ENCODE data around the gene WDR46.

The WDR46 gene

GRCh38 chr6:33248932-33249731, 39.9 kb downstream of the WDR46 start:
- Histone ChIP-seq H3K4me3 (peak overlapping the region; percentile 37), H3K9me3 (no peaks in the 10 kb centered on the region), H3K4me1 (peaks cover 16% of the 10 kb centered on the region), H3K36me3 (replicated peaks) (peaks cover 3% of the 10 kb centered on the region; the same call in 1 of the 2 replicates), H3K27me3 (ENCODE audit: low read depth) (no peaks in the 10 kb centered on the region)
- DNase-seq (ENCODE audit: low spot score in 2 of 2): peak; percentile 99 to 100
- in situ Hi-C loops (cut with MboI; ENCODE audit: low sequenced_read_pairs): loop anchor here (5.0 to 10.0 kb wide), 2 partner anchors 127 to 234 kb away; no protein-coding TSS in a partner anchor

- H3K9me3 ChIP-seq: no peaks in the 10 kb centered on the region
- H3K36me3 ChIP-seq (replicated peaks): peaks cover 3% of the 10 kb centered on the region; the same call in 1 of the 2 replicates
- peak overlapping the region; percentile 31 for H3K4me3 ChIP-seq
- H3K27me3 ChIP-seq (ENCODE audit: low read depth): no peaks in the 10 kb centered on the region
- DNase-seq (ENCODE audit: low spot score in 2 of 2): peak; percentile 7 to 51
- H3K4me1 ChIP-seq: peaks cover 16% of the 10 kb centered on the region
- in situ Hi-C loops (cut with MboI; ENCODE audit: low sequenced_read_pairs): loop anchor here (5.0 to 10.0 kb wide), 2 partner anchors 126 to 234 kb away; no protein-coding TSS in a partner anchor
Observed at GRCh38 chr6:33248643-33248931, 40.5 kb downstream of the WDR46 start.

- DNase-seq (ENCODE audit: low spot score in 2 of 2): peak; percentile 85 to 96
- H3K36me3 ChIP-seq (replicated peaks): peaks cover 3% of the 10 kb centered on the region; the same call in 1 of the 2 replicates
- in situ Hi-C loops (cut with MboI; ENCODE audit: low sequenced_read_pairs): loop anchor here (5.0 to 10.0 kb wide), 2 partner anchors 126 to 233 kb away; no protein-coding TSS in a partner anchor
Observed at GRCh38 chr6:33247977-33248642, 40.9 kb downstream of the WDR46 start.

GRCh38 chr6:33243476-33243875, 45.6 kb downstream of the WDR46 start:
- in situ Hi-C loops (cut with MboI; ENCODE audit: low sequenced_read_pairs): loop anchor here (10.0 kb wide), 1 partner anchor 229 kb away; no protein-coding TSS in a partner anchor
- H3K9me3 ChIP-seq: no peaks in the 10 kb centered on the region
- DNase-seq (ENCODE audit: low spot score in 2 of 2): no peak
- H3K4me3 ChIP-seq: no peak overlapping the region
- H3K27me3 ChIP-seq (ENCODE audit: low read depth): no peaks in the 10 kb centered on the region
- no peaks in the 10 kb centered on the region for H3K36me3 ChIP-seq (replicated peaks)
- peaks cover 5% of the 10 kb centered on the region for H3K4me1 ChIP-seq

More at GRCh38 chr6:33247977-33248642, 40.9 kb downstream of the WDR46 start:
- Histone ChIP-seq H3K27me3 (ENCODE audit: low read depth) (no peaks in the 10 kb centered on the region), H3K4me1 (peaks cover 16% of the 10 kb centered on the region), H3K9me3 (no peaks in the 10 kb centered on the region), H3K4me3 (peak overlapping the region; percentile 31)

GRCh38 chr6:33241968-33242367, 47.1 kb downstream of the WDR46 start:
- Histone ChIP-seq H3K9me3 (no peaks in the 10 kb centered on the region), H3K4me3 (no peak overlapping the region), H3K27me3 (ENCODE audit: low read depth) (no peaks in the 10 kb centered on the region), H3K36me3 (replicated peaks) (no peaks in the 10 kb centered on the region), H3K4me1 (no peaks in the 10 kb centered on the region)
- no peak for DNase-seq (ENCODE audit: low spot score in 2 of 2)
- in situ Hi-C loops (cut with MboI; ENCODE audit: low sequenced_read_pairs): loop anchor here (10.0 kb wide), 1 partner anchor 227 kb away; no protein-coding TSS in a partner anchor

- H3K4me3 ChIP-seq: no peak overlapping the region
- H3K9me3 ChIP-seq: no peaks in the 10 kb centered on the region
- no peaks in the 10 kb centered on the region for H3K36me3 ChIP-seq (replicated peaks)
- H3K27me3 ChIP-seq (ENCODE audit: low read depth): no peaks in the 10 kb centered on the region
- no peak for DNase-seq (ENCODE audit: low spot score in 2 of 2)
- in situ Hi-C loops (cut with MboI; ENCODE audit: low sequenced_read_pairs): no loop called here
- H3K4me1 ChIP-seq: no peaks in the 10 kb centered on the region
Observed at GRCh38 chr6:33237741-33238140, 51.3 kb downstream of the WDR46 start.

- H3K4me1 ChIP-seq: no peaks in the 10 kb centered on the region
- in situ Hi-C loops (cut with MboI; ENCODE audit: low sequenced_read_pairs): no loop called here
Observed at GRCh38 chr6:33236852-33237251, 52.2 kb downstream of the WDR46 start.

GRCh38 chr6:33236328-33236727, 52.7 kb downstream of the WDR46 start:
- Histone ChIP-seq H3K36me3 (replicated peaks) (no peaks in the 10 kb centered on the region), H3K27me3 (ENCODE audit: low read depth) (no peaks in the 10 kb centered on the region), H3K4me1 (no peaks in the 10 kb centered on the region), H3K4me3 (no peak overlapping the region), H3K9me3 (no peaks in the 10 kb centered on the region)
- no peak for DNase-seq (ENCODE audit: low spot score in 2 of 2)
- in situ Hi-C loops (cut with MboI; ENCODE audit: low sequenced_read_pairs): no loop called here

More at GRCh38 chr6:33236852-33237251, 52.2 kb downstream of the WDR46 start:
- DNase-seq (ENCODE audit: low spot score in 2 of 2): no peak
- Histone ChIP-seq H3K36me3 (replicated peaks) (no peaks in the 10 kb centered on the region), H3K27me3 (ENCODE audit: low read depth) (no peaks in the 10 kb centered on the region), H3K9me3 (no peaks in the 10 kb centered on the region), H3K4me3 (no peak overlapping the region)

GRCh38 chr6:33235221-33235634, 53.8 kb downstream of the WDR46 start:
- Histone ChIP-seq H3K27me3 (ENCODE audit: low read depth) (no peaks in the 10 kb centered on the region), H3K36me3 (replicated peaks) (no peaks in the 10 kb centered on the region), H3K4me3 (no peak overlapping the region), H3K9me3 (no peaks in the 10 kb centered on the region), H3K4me1 (no peaks in the 10 kb centered on the region)
- no peak for DNase-seq (ENCODE audit: low spot score in 2 of 2)
- in situ Hi-C loops (cut with MboI; ENCODE audit: low sequenced_read_pairs): no loop called here
